Frontal cortex (tissue), 4 donors: ENCODE measurements around the gene NINJ2. TPM values are rescaled to one million over a fixed set of nuclear protein-coding genes. Genes with fewer than 3 reads are reported as not detected.
A peak's percentile ranks its signal among the peaks of the same experiment; 100 is the strongest.
"Not testable (repeated sequence)": the region's sequence is repeated elsewhere in the genome, so short reads cannot be mapped to it uniquely, and the experiment has no call there.

Experiments used
- DNase-seq, 2 donors: peaks; one replicate each; pipeline ENCODE4 v3.0.0; 2012; ENCODE audit warnings: low spot score in 2 of 2
- FAIRE-seq: peaks from 2 replicates; lab custom pipeline; 2012; peaks lifted over from hg19 to GRCh38; lab: Jason Lieb, UNC
- total RNA-seq: library from RNA; depleted of rRNA; stranded (reverse); fragments of >200 nt; gene quantifications from one replicate; pipeline ENCODE4 v1.2.3, GENCODE V29; 2014
- donor health status: control.
- donor health status: control.
- donor health status: control.

The NINJ2 gene
- total RNA-seq, 1 donor from 2014 or later: 2.9 TPM

GRCh38 chr12:643475-644302, 19.6 kb downstream of the NINJ2 start:
- DNase-seq: no peak
- no peak for FAIRE-seq

GRCh38 chr12:642633-643474, 20.4 kb downstream of the NINJ2 start:
- DNase-seq: peak; percentile 85 to 87
- FAIRE-seq: no peak

GRCh38 chr12:641321-641720, 21.9 kb downstream of the NINJ2 start:
- not testable (repeated sequence) for DNase-seq, FAIRE-seq

- FAIRE-seq (no peak), DNase-seq (no peak)
Observed at GRCh38 chr12:640773-641172, 22.5 kb downstream of the NINJ2 start.

GRCh38 chr12:639988-640387, 23.3 kb downstream of the NINJ2 start:
- DNase-seq (no peak), FAIRE-seq (no peak)

- FAIRE-seq (no peak), DNase-seq (no peak)
Observed at GRCh38 chr12:639566-639965, 23.7 kb downstream of the NINJ2 start.

- DNase-seq: no peak
- no peak for FAIRE-seq
Observed at GRCh38 chr12:638953-639557, 24.2 kb downstream of the NINJ2 start.

GRCh38 chr12:636632-637031, 26.6 kb downstream of the NINJ2 start:
- DNase-seq (no peak), FAIRE-seq (no peak)

GRCh38 chr12:633731-634130, 29.5 kb downstream of the NINJ2 start:
- FAIRE-seq: no peak
- no peak for DNase-seq

GRCh38 chr12:632102-632696, 31.0 kb downstream of the NINJ2 start:
- FAIRE-seq (no peak), DNase-seq (no peak)

GRCh38 chr12:630656-631632, 32.3 kb downstream of the NINJ2 start:
- no peak for DNase-seq
- FAIRE-seq: no peak

- DNase-seq, FAIRE-seq: not testable (repeated sequence)
Observed at GRCh38 chr12:628742-629078, 34.5 kb downstream of the NINJ2 start.

GRCh38 chr12:627863-628741, 35.1 kb downstream of the NINJ2 start:
- DNase-seq (no peak), FAIRE-seq (no peak)

GRCh38 chr12:627285-627684, 36.0 kb downstream of the NINJ2 start:
- DNase-seq (no peak), FAIRE-seq (no peak)

GRCh38 chr12:625998-626397, 37.2 kb downstream of the NINJ2 start:
- DNase-seq (no peak), FAIRE-seq (no peak)

GRCh38 chr12:623865-624372, 39.3 kb downstream of the NINJ2 start:
- DNase-seq (no peak), FAIRE-seq (no peak)

- FAIRE-seq (no peak), DNase-seq (no peak)
Observed at GRCh38 chr12:623172-623864, 39.9 kb downstream of the NINJ2 start.
